ENCODE measurements around the gene LHX2. TPM values are rescaled to one million over a fixed set of nuclear protein-coding genes. Genes with fewer than 3 reads are reported as not detected.
A peak's percentile ranks its signal among the peaks of the same experiment; 100 is the strongest.

Gene LHX2
- total RNA-seq, 1 experiment from 2014 or later = not detected

- H3K23ac ChIP-seq (ENCODE audit: insufficient read length, low read depth, low read length) = no peak overlapping the region
- no peak overlapping the region for H4K91ac ChIP-seq (ENCODE audit: insufficient read length, low read depth, low read length)
- H4K5ac ChIP-seq (ENCODE audit: insufficient read length, low read depth, low read length) = no peak overlapping the region
- no peaks in the 10 kb centered on the region for H3K23me2 ChIP-seq (ENCODE audit: insufficient read length, low read depth, low read length, poor library complexity, severe bottlenecking)
- no peak overlapping the region for H3K9ac ChIP-seq (ENCODE audit: extremely low read depth, insufficient read length, low read length)
- no peak overlapping the region for H3T11ph ChIP-seq (ENCODE audit: low read length)
- no peak overlapping the region for H2BK120ac ChIP-seq (ENCODE audit: low read depth, low read length, poor library complexity, severe bottlenecking)
- Mint-ChIP-seq H3K27ac (no peak overlapping the region), H3K4me3 (peak overlapping the region; percentile 44 to 77), H3K9me3 (peaks cover 0 to 10% of the 10 kb centered on the region in 2 experiments; a peak in 3 of 5 replicates), H3K36me3 (ENCODE audit: insufficient read depth in 1 of 3, low read depth in 3 of 3) (no peaks in the 10 kb centered on the region), H3K4me1 (peaks cover 26 to 56% of the 10 kb centered on the region in 2 experiments), H3K27me3 (ENCODE audit: low read depth) (peaks cover 93% of the 10 kb centered on the region)
- no peaks in the 10 kb centered on the region for H3K79me1 ChIP-seq (ENCODE audit: insufficient read depth, low read depth, low read length, poor library complexity, severe bottlenecking)
- no peak overlapping the region for H2BK15ac ChIP-seq (ENCODE audit: low read depth, low read length)
- H3K27me3 ChIP-seq (ENCODE audit: insufficient read depth, low read length) = peaks cover 91% of the 10 kb centered on the region
- no peak overlapping the region for H3K18ac ChIP-seq (ENCODE audit: insufficient read length, low read depth, low read length)
- no peak overlapping the region for H2BK5ac ChIP-seq (ENCODE audit: insufficient read length, low read length)
- H3K4me2 ChIP-seq (ENCODE audit: insufficient read depth, insufficient read length, low read length) = no peak overlapping the region
- H3K14ac ChIP-seq (ENCODE audit: insufficient read depth, low read length) = no peak overlapping the region
- no peak overlapping the region for H3K56ac ChIP-seq (ENCODE audit: insufficient read length, low read depth, low read length)
- no peak overlapping the region for H2AK5ac ChIP-seq (ENCODE audit: insufficient read length, low read length)
- H3K9me3 ChIP-seq (ENCODE audit: control insufficient read depth, low read depth, low read length) = no peaks in the 10 kb centered on the region
- no peak overlapping the region for H2BK12ac ChIP-seq (ENCODE audit: insufficient read length, low read depth, low read length)
- H4K8ac ChIP-seq (replicated peaks; ENCODE audit: insufficient read length, low read depth, low read length) = no peak overlapping the region
- no peak for DNase-seq
- H3K79me2 ChIP-seq (ENCODE audit: insufficient read depth, low read length) = no peaks in the 10 kb centered on the region
- TF ChIP-seq CTCF (conservative IDR thresholded peaks at IDR 0.05) = no peak
- peaks cover 5% of the 10 kb centered on the region for H3K4me1 ChIP-seq (ENCODE audit: insufficient read depth, low read length)
- H3K4ac ChIP-seq (ENCODE audit: low read depth, low read length) = no peak overlapping the region
- no CpG with 5 or more reads among the region's 35 CpGs for WGBS (ENCODE audit: extremely low coverage, insufficient read length, low lambda C conversion rate)
- H2AFZ ChIP-seq (ENCODE audit: low read length) = no peak overlapping the region
- H2BK20ac ChIP-seq (ENCODE audit: low read depth, low read length, poor library complexity, severe bottlenecking) = no peak overlapping the region
- H4K20me1 ChIP-seq (ENCODE audit: control insufficient read depth, insufficient read depth, insufficient read length) = no peaks in the 10 kb centered on the region
- H3K27ac ChIP-seq (ENCODE audit: insufficient read length, low read depth, low read length) = no peak overlapping the region
Measured at GRCh38 chr9:124000161-124000783, 11.3 kb upstream of the LHX2 start.

Data from H9 (cell line).